ENCODE measurements around the gene ZNF484.

- no peak for TF ChIP-seq CTCF (IDR thresholded peaks at IDR 0.05; ENCODE audit: poor library complexity, severe bottlenecking)
- no peak for TF ChIP-seq MXI1 (conservative IDR thresholded peaks at IDR 0.05; ENCODE audit: poor library complexity, severe bottlenecking)
- TF ChIP-seq POLR2AphosphoS5 (IDR thresholded peaks at IDR 0.05): no peak
- TF ChIP-seq EZH2 (IDR thresholded peaks at IDR 0.05; ENCODE audit: borderline replicate concordance, insufficient read depth, low read length, poor library complexity, severe bottlenecking): no peak
- no peak for TF ChIP-seq EP300 (conservative IDR thresholded peaks at IDR 0.05; ENCODE audit: poor library complexity, severe bottlenecking)
- no peak for TF ChIP-seq RAD21 (conservative IDR thresholded peaks at IDR 0.05)
- TF ChIP-seq SMC3 (conservative IDR thresholded peaks at IDR 0.05; ENCODE audit: poor library complexity): no peak
Measured at GRCh38 chr9:92804727-92805126, 73.1 kb downstream of the ZNF484 start.
